ENCODE data around the gene PTPRE.

The PTPRE gene

GRCh38 chr10:127908106-127908958 is 1.4 kb downstream of the PTPRE start:
- peak; percentile 43 for DNase-seq (ENCODE audit: low spot score)

GRCh38 chr10:127908959-127909267 is 2.0 kb downstream of the PTPRE start:
- DNase-seq (ENCODE audit: low spot score): no peak

- DNase-seq (ENCODE audit: low spot score): no peak
Observed at GRCh38 chr10:127909716-127910463, 3.0 kb downstream of the PTPRE start.

GRCh38 chr10:127910464-127910770 is 3.5 kb downstream of the PTPRE start:
- no peak for DNase-seq (ENCODE audit: low spot score)

- no peak for DNase-seq (ENCODE audit: low spot score)
Observed at GRCh38 chr10:127911218-127911866, 4.4 kb downstream of the PTPRE start.

GRCh38 chr10:127911867-127912257 is 5.0 kb downstream of the PTPRE start:
- DNase-seq (ENCODE audit: low spot score): no peak

- no peak for DNase-seq (ENCODE audit: low spot score)
Observed at GRCh38 chr10:127912607-127913367, 5.9 kb downstream of the PTPRE start.

GRCh38 chr10:127913368-127913759 is 6.5 kb downstream of the PTPRE start:
- no peak for DNase-seq (ENCODE audit: low spot score)

- DNase-seq (ENCODE audit: low spot score): no peak
Observed at GRCh38 chr10:127915324-127915723, 8.4 kb downstream of the PTPRE start.

- DNase-seq (ENCODE audit: low spot score): no peak
Observed at GRCh38 chr10:127916826-127917225, 9.9 kb downstream of the PTPRE start.

GRCh38 chr10:127918572-127918971 is 11.7 kb downstream of the PTPRE start:
- no peak for DNase-seq (ENCODE audit: low spot score)

GRCh38 chr10:127919418-127920271 is 12.7 kb downstream of the PTPRE start:
- peak; percentile 46 for DNase-seq (ENCODE audit: low spot score)

GRCh38 chr10:127920306-127921074 is 13.6 kb downstream of the PTPRE start:
- DNase-seq (ENCODE audit: low spot score): no peak

GRCh38 chr10:127921075-127921752 is 14.3 kb downstream of the PTPRE start:
- no peak for DNase-seq (ENCODE audit: low spot score)

GRCh38 chr10:127921753-127922145 is 14.8 kb downstream of the PTPRE start:
- DNase-seq (ENCODE audit: low spot score): no peak

GRCh38 chr10:127922206-127922605 is 15.3 kb downstream of the PTPRE start:
- no peak for DNase-seq (ENCODE audit: low spot score)

GRCh38 chr10:127922675-127923366 is 15.9 kb downstream of the PTPRE start:
- peak; percentile 30 for DNase-seq (ENCODE audit: low spot score)

GRCh38 chr10:127923646-127924045 is 16.7 kb downstream of the PTPRE start:
- no peak for DNase-seq (ENCODE audit: low spot score)

- DNase-seq (ENCODE audit: low spot score): no peak
Observed at GRCh38 chr10:127925471-127926207, 18.7 kb downstream of the PTPRE start.
